CD4-positive, alpha-beta T cell treated with Interleukin-4 for 1 hour (primary cell): ENCODE data around the gene LRRC4B.
A peak's percentile ranks its signal among the peaks of the same experiment; 100 is the strongest.

ENCODE experiments used
- DNase-seq, 2 donors: peaks; one replicate each; pipeline ENCODE4 v3.0.0-alpha.2; 2020 to 2022

Gene LRRC4B

GRCh38 chr19:50501186-50501567 is 67.1 kb downstream of the LRRC4B start:
- no peak for DNase-seq

DNA sequence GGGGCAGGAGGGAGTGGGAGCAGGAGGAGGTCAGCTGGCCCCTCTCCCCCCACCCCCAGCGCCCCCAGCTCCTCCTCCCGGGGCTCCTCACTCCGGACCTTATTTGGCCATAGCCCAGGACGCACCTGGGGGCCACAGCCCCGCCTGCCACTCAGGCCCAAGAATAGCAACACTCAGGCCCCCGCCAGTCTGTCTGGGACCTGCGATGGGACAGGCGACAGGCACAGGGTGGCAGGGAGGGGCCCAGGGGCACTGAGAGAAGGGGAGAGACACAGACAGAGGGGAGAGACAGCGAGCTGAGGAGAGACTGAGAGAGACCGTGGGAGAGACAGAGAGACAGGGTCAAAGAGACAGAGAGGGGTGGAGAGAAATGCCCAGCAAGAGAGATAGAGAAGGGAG is 67.5 kb downstream of the LRRC4B start:
- DNase-seq, result no peak

GRCh38 chr19:50500060-50500752 is 68.0 kb downstream of the LRRC4B start:
- peak in 1 of 2 donors; percentile 15 for DNase-seq

- DNase-seq, result no peak
Observed at GRCh38 chr19:50498219-50499056, 69.8 kb downstream of the LRRC4B start.

DNA sequence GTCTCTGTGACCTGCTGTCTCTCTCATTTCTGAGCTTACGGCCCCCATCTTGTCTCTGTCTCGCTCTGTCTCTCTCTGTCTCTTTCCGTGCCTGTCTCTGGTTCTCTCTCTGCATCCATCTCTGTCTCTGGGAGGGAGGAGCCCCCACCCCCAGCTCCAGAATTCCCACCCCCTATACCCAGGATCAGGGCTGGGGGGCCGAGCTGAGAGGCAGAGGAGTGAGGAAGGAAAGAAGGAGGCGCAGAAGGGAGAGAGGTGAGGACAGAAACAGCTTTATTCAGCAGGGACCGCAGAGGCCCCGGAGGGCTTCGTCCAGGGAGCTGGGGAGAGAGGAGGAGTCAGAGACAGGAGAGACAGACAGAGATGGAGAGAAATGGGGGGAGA is 71.2 kb downstream of the LRRC4B start:
- no peak for DNase-seq

- no peak for DNase-seq
Observed at GRCh38 chr19:50496189-50497021, 71.8 kb downstream of the LRRC4B start.

DNA sequence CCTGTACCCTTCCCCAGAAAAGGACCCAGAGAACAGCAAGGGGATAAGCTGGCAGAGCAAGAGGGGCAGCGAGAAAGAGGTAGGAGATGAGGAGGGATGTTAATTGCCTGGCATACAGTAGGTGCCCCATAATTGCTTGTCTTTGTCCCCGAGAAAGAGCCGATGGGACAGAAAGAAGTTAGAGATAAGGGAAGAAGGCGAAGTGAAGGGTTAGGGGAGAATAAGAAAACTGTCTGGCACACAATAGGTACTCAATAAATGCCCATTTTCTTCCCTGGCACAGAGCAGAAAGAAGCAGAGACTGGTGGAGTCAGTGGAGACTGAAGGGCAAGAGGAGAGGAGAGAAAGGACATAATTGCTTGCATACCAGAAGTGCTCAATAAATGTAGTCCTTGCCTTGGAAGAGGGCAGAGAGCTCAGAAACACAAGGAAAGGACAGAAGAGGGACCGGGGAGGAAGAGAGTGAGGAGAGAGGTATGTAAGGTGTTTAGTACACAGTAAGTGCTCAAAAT is 73.2 kb downstream of the LRRC4B start:
- DNase-seq, result no peak

- DNase-seq, result no peak
Observed at GRCh38 chr19:50494186-50495019, 73.8 kb downstream of the LRRC4B start.

DNA sequence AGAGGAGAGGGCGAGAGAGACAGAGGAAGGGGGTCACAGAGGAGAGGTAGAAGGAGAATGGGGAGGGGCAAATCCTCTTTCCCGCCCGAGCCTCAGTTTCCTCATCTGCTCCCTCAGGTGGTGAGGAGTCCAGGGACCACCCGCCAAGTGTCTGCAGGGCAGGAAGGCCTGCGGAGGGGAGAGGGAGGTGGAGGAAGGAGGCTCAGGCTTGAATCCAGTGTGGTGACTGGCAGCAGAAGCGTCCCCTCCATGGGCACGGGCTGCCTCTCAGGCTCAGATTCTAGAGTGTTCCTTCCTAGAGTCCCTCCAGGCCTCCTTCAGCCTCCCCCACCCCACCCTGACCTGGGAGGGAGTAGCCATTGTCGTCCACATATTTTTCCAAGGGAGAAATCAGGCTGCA is 75.1 kb downstream of the LRRC4B start:
- DNase-seq, result no peak

GRCh38 chr19:50492303-50493052 is 75.8 kb downstream of the LRRC4B start:
- DNase-seq, result peak; percentile 23 to 33

DNA sequence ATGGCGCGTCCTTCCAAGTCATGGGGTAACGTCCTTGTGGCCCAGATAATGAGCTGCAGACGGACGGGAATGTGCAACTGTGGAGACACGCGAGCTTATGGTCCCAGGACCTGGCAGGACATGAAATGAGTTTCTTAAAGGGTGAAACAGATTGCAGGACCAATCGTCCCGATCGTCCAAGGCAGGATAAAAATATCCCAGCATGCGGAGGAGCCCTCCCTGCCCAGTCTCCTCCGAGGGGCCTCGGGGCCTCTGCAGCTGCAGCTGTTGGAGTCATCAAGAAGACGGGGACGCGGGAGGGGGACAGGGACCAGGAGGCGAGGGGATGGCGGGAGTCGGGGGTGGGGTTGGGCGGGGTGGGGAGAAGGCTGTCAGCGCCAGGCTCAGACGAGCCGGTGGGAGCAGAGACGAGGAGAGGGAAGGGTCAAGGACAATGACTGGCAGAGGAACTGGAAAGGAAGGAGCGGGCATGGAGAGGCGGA is 77.2 kb downstream of the LRRC4B start:
- DNase-seq, result no peak

DNA sequence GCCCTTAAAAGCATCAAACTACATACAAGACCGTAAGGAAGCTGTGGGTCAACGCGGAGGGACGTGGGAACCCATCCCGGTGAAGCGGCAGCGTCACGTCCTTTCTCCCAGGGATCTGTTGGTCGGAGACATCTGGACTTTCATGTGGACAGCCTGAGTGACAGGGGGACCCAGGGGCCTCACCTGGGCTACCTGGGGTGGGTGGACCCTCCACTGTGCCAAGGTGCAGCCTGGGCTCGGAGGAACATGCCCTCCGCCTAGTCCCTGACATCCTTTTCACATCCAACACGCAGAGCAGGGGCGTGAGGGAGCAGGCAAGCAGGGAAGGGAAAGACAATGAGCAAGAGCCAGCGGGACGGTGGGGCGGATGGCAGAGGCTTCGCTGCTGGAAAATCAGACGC is 77.8 kb downstream of the LRRC4B start:
- no peak for DNase-seq

DNA sequence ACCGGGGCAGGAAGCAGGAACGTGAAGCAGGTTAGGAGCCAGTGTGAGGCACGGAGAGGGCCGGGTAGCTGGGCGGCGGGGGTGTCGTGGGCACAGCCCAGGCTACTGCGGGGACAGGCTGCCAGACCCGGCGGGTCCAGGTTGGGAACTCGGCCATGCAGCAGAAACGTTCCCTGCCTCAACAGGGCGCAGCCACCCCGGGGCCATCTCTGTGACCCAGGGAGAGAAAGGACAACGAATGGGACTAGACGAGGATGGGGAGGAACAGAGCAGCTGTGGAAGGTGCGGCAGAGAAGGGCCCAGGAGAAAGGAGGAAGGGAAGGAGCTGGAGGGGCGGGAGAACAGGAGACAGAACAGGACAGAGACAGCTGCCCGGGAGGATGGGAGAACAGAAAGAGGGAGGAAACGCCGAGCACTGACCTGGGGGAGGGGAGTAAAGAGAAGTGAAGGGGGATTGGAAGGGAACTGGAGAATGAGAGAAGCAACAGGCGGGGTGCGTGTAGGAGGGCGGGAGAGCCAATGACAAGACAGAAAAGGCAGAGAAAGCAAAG is 78.7 kb downstream of the LRRC4B start:
- no peak for DNase-seq

GRCh38 chr19:50488389-50489194 is 79.6 kb downstream of the LRRC4B start:
- no peak for DNase-seq

DNA sequence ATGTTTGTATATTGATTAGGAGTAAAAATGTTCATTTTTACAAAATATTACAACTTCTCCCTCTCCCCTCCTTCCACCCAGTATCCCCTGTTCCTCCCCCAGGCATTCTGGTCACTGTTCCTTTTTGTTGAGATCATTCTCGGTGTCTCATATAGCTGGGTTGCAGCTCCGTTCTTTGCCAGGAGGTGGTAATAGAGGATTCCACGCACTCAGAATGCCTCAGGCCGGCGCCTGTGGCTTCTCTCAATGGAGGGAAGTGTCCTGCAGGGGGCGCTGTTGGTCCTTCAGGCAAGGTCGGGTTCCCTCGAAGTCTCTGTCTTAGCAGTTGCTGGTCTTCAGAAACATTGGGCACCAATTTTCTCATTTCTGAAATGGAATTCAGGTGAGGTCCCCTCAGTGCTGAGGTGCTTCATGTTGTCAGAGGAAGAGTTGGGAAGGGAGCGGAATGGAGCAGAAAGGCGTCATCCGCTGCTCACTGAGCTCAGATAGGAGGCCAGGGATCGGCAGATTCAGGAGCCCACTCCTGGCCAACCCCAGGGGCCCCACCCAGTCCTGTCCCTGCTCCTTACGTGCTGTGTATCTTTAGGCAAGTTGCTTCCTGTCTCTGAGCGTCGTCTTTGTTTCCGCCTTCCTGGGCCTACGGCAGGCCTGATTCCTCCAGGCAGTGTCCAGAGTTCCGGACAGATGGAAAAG is 81.3 kb downstream of the LRRC4B start:
- DNase-seq, result peak; percentile 50 to 54

DNA sequence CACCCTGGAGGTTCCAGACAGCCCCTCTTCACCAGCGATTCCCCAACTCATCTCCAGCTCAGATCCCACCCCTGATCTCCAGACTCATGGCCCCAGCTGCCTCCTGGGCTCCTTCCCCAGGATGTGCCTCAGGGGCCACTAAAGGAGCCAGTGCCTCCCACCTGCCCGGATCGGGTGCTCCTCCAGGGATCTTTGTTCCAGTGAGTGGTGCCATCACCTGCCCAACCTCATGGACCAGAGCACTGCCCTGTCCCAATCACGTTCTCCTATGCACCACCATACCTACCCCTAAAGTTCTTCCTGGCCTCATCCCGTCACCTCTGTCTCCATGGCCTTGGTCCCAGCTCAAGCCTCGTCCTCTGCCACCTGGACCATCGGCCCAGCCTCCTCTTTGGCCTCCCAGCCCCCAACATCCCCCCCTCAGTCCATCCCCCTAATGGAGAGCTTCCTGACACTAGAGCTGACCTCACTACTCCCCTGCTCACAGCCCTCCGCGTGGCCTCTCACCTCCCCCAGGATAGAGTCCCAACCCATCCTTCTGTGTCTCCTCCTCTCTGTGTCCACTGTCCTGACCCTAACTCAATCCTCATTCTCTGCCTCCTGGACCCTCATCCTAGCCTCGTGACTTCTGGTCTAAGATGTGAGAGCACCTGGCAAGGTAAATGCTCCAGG is 82.8 kb downstream of the LRRC4B start:
- DNase-seq, result no peak

DNA sequence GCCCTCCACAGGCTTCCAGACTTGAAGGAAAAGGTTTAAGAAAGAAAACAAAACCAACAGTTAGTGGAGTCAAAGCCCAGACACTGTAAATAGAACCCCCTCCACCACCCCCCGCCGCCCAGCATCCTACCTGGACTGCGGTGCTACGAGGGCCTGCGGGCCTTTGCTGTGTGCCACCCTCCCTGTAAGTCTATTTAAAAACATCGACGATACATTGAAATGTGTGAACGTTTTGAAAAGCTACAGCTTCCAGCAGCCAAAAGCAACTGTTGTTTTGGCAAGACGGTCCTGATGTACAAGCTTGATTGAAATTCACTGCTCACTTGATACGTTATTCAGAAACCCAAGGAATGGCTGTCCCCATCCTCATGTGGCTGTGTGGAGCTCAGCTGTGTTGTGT is 85.3 kb downstream of the LRRC4B start:
- DNase-seq, result no peak

DNA sequence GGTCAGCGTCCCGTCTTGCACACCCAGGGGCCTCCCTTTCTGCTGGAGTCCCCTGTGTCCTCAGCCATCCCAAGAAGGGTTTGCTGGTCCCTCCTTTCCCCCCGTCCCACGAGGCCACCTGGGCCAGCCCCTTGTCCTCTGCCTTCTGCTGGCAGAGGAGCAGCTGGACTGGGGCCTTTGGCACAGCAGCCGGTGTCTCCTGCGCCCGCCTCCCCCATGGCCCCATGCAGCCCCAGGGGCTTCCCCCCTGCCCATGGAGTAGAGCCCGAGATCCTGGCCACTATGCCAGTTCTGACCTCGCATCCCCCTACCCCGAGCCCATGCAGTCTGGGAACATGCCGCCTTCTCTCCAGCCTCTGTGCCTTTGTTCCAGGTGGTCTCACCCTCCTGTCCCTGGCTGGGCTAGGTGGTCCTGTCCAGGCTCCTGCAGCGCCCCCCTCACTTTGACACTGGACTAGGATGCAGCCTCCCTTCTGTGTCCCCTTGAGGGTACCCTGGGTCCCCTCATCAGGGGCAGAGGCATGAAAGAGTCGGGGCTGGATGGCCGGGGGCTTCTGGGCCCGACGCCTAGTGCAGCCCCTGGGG is 85.9 kb downstream of the LRRC4B start:
- no peak for DNase-seq
